GM19463 (cell line): Measurements from ENCODE around the gene ADAMTS10.
"Not testable (repeated sequence)": the region's sequence is repeated elsewhere in the genome, so short reads cannot be mapped to it uniquely, and the experiment has no call there.

Experiments
- ATAC-seq: cut with Tn5 transposase; IDR thresholded peaks from one replicate; pipeline ENCODE4 v1.9.1; 2021; ENCODE audit warnings: mild to moderate bottlenecking, moderate library complexity; ENCODE audit not compliant: unreplicated experiment

The ADAMTS10 gene

DNA sequence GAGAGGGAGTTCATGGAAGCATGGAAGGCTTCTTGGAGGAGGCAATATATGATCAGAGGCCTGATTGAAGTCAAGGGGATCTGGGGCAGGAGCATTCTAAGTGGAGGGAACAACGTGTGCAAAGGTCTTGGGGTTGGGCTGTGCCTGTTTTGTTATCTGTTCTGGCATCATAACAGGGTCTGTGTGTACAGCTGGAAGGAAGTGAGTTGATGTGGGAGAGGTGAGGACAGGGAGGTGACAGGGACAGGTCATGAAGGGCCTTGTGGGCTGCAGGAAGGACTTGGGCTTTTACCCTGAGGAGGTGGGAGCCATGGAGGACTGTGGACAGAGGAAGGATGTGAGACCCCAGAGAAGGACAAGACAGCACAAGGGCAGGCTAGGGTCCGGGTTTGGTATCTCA lies 18.7 kb upstream of the ADAMTS10 start:
- ATAC-seq = no peak

DNA sequence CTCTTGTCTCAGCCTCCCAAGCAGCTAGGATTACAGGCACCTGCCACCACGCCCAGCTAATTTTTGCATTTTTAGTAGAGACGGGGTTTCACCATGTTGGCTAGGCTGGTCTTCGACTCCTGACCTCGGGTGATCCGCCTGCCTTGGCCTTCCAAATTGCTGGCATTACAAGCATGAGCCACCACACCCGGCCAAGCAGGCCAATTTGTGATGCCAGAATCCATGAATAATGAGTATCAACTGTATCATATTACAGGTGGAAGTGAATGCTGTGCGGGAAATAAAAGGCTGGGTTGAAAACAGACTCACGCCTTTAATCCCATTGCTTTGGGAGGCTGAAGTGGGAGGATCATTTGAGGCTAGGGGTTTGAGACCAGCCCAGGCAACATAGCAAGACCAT lies 16.3 kb upstream of the ADAMTS10 start:
- ATAC-seq = no peak

DNA sequence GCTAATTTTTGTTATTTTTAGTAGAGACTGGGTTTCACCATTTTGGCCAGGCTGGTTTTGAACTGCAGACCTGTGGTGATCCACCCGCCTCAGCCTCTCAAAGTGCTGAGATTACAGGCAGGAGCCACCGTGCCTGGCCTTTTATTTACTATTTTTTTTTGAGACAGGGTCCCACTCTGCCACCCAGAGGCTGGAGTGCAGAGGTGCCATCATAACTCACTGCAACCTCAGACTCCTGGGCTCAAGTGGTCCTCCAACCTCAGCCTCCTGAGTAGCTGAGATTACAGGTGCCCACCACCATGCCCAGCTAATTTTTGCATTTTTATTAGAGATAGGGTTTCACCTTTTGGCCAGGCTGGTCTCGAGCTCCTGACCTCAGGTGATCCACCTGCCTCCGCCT lies 12.4 kb upstream of the ADAMTS10 start:
- ATAC-seq = not testable (repeated sequence)

DNA sequence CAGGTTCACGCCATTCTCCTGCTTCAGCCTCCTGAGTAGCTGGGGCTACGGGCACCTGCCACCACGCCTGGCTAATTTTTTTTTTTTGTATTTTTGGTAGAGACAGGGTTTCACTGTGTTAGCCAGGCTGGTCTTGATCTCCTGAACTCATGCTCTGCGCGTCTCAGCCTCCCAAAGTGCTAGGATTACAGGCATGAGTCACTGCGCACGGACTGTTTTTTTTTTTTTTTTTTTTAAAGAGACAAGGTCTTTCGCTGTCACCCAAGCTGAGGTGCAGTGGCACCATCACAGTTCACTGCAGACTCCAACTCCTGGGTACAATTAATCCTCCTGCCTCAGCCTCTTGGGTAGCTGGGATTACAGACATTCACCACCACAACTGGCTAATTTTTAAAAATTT lies 8.2 kb upstream of the ADAMTS10 start:
- no peak for ATAC-seq

DNA sequence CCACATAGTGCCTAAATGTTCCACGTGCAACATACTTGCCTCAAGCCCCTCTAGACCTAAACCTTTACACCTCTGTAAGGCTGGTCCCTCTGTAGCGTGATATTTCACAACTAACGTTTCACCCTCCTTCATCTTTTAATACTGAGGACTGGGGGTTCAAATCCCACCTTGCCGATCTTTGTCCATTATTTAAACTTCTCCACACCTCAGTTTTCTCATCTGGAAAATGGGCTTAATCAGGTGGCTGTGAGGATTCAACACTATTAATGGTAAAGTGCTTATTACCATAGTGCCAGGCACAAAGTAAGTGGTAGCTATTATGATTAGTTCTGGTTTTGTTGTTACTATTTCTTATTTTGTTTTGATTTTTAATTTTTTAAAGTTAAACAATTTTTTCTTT lies 7.5 kb upstream of the ADAMTS10 start:
- ATAC-seq = no peak

DNA sequence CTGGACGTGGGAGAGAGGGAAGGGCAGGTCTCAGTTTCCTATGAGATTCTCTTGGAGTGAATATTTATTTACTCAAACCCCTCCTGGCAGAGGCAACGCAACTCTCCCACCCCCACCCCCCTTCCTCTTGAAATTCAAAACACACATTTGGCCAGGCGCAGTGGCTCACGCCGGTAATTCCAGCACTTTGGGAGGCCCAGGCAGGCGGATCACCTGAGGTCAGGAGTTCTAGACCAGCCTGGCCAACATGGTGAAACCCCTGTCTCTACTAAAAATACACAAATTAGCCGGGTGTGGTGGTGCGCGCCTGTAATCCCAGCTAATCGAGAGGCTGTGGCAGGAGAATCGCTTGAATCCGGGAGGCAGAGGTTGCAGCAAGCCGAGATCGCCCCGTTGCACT lies 6.8 kb upstream of the ADAMTS10 start:
- not testable (repeated sequence) for ATAC-seq

DNA sequence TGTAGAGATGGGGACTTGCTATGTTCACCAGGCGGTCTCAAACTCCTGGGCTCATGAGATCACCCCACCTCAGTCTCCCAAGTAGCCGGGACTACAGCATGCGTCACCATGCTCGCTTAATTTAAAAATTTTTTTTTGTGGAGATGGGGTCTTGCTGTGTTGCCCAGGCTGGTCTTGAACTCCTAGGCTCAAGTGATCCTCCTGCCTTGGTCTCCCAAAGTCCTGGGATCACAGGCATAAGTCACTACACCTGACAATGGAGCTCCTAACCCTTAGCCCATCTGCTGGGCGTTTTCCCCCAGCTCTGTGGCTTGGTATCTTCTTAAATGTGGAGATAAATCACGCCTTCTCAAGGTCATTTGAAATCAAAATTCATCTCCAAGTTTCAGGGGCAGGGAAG lies 6.3 kb upstream of the ADAMTS10 start:
- no peak for ATAC-seq

DNA sequence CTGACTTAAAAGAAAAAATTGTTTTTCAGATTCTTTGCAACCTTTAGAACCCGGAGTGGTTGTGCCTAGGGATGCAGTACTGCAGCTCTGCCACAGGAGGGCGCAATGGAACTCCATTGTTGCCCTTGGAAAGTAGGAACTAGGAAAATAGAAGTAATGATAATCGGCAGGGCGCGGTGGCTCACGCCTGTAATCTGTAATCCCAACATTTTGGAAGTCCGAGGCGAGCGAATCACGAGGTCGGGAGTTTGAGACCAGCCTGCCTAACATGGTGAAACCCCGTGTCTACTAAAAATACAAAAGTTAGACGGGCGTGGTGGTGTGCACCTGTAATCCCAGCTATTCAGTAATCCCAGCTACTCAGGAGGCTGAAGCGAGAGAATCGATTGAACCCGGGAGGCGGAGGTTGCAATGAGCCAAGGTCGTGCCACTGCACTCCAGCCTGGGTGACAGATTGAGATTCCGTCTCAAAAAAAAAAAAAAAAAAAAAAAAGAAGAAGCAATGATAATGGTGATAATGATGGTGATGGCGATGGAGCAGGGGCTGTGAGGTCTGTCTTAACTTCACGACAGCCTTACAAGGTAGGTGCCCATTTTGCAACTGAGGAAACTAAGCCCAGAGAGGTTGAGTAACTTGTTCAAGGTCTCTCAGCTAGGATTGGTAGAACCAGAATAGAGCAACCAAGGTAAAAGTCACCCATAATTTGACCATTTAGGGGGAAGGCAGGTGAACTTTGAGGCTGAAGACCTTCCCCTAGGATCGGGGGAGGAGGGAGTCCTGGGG lies 5.5 kb upstream of the ADAMTS10 start:
- ATAC-seq = no peak

DNA sequence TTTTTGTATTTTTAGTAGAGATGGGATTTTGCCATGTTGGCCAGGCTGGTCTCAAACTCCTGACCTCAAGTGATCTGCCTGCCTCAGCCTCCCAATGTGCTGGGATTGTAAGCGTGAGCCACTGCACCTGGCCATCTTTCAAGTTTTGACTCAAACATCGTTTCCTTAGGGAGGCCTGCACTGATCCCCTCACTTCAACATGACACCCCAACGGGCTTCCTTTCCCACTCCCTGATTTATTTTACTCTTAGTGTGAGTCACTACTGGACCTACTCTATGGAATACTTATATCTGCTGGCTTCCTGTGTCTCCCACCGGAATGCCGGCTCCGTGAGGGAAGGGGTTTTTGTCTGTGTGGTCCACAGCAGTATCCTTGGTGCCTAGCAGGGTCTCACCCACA lies 4.5 kb upstream of the ADAMTS10 start:
- no peak for ATAC-seq

DNA sequence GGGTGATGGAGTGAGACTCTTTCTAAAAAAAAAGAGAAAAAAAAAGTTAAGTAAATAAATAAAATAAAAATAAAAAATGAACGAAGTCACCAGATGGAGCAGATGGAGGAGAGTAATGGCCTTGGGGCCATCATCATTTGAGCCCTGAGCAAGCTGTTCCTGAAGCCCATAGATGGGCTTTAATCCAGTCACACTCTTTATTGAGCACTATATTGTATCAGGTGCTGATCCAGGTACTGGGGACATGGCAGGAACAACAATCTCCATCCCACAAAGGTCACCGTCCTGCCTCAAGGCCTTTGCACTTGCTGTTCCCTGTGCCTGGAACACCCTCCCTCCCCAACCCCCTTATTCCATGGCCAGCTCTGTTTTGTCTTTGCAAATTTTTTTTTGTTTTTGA lies 3.9 kb upstream of the ADAMTS10 start:
- ATAC-seq = no peak

DNA sequence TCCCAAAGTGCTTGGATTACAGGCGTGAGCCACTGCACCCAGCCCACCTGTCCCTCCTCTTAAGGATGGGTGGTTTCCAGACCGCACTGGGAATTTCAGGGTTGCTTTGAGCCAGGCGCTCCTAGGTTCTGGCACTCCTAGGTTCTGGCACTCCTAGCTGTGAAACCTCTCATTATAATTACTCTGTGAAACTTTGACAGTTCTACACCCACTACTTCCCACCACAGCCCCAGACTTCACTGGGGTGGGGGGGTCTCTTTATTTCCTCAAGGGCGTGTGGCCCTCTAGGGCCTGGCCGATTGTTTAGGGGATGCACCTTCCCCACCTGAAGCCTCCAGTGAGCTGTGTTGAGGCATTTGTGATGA lies 2.3 kb upstream of the ADAMTS10 start:
- no peak for ATAC-seq

DNA sequence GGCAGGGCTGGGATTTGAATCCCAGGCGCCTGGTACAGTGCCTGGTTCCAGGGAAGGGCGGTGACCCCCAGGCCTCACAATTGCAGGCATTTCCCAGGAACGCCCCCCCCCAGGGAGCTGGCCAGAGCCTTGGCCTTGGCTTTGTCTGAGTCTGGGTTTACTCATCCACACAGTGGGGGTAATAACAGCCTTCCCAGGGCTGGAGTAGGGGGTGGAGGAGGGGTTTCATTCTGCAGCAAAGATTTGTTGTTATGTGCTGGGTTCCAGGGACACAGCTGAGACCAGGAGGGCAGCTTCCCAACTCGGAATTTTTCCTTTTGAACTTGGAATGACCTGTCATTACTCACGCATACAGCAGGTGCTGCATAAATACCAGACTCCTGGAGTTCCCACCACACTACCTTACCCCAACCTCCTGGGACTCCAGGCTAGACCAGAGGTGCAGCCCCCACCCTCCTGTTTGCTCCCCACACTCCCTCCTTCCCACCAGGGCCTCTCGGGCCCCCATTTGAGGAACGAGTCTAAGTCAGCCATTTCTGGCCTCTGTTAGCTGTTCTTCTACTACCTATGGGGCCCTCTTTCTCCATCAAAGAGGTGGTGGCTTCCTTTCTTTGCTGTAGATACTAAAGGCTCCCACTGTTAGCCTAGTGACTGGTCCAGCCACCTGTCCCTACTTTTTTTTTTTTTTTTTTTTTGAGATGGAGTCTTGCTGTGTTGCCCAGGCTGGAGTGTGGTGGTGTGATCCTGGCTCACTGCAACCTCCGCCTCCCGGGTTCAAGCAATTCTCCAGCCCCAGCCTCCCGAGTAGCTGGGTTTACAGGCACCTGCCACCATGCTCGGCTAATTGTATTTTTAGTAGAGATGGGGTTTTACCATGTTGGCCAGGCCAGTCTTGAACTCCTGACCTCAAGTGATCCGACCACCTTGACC lies 1.6 kb upstream of the ADAMTS10 start:
- ATAC-seq = no peak

DNA sequence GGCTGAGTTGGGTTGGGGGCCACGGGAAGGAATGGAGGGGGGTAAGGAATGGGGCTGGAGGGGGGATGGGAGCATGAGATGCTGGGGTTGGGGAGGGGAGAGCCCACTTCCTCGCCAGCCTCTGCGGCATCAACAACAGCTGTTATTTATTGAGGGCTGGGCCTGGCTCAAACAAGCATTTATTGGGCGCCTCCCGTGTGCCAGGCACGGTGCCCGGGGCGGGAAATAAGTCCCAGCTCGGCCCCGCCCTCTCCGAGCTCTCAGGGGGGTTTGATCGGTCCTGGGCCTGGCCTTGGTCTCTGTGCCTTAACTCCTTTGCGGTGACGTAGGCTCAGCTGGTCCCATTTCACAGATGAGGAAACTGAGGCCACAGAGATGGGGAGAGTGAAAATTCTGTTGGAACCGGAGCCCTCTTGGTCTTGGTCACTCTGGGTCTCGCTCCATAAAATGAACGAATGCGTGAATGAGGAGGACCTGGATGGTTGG lies 919 bp upstream of the ADAMTS10 start:
- no peak for ATAC-seq

DNA sequence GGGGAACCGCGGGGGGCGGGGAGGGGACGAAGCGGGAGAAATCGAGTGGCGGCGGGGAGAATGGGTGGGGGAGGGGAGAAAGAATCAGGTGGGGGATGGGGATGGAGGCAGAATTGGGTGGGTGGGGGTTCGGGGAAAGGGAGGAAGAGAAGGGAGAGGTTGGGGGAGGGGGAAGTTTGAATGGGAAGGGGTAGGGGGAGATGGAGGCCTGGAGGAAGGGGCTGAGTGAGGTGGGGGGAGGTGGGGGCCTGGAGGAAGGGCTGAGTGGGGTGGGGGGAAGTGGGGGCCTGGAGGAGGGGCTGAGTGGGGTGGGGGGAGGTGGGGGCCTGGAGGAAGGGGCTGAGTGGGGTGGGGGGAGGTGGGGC lies 403 bp upstream of the ADAMTS10 start:
- no peak for ATAC-seq

DNA sequence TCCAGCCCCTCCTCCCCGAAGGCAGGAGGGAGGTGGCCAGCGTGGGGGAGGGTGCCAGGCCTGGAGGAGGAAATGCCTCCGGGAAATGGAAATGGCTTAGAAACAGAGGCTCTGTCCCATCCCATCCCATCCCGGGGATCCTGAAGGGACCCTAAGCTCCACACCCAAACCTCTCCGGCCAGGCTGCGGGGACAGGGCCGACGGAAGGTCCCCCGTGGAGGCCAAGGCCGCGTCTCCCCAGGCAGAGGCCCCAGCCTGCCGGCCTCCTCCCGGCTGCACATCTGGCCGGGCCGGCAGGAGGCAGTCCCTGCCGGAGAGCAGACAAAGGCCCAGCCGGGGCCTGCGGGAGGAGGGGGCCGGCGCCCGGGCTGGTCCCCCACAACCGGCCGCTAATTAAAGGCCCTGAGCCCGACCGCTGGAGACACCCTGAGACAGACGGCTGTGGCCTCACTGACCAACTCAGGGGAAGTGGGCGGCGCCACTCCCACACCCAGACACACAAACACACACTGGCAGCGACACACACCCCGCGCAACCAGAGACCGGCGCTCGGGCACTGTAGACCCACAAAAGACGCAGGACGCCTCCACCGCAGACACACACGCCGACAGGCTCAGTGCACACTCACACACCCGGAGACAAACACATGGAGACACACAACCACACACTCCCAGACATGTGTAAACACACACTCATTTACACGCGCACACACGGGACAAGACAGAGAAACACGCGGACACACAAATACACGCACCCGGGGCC lies 1.1 kb downstream of the ADAMTS10 start:
- ATAC-seq = no peak

DNA sequence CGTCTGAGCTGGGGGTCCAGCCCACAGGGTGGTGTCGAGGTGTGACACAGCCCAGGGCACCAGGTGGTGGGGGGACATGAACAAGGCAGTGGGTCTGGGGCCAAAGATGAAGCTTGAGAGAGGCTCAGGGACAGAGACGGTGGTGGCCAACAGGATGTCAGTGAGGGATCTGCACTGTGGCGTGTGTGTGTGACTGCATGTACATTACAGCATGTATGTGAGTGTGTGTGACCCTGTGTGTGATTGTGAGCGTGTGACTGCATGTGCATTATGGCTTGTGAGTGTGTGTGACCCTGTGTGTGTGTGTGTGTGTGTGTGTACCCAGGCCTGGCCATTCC lies 1.6 kb downstream of the ADAMTS10 start:
- no peak for ATAC-seq

DNA sequence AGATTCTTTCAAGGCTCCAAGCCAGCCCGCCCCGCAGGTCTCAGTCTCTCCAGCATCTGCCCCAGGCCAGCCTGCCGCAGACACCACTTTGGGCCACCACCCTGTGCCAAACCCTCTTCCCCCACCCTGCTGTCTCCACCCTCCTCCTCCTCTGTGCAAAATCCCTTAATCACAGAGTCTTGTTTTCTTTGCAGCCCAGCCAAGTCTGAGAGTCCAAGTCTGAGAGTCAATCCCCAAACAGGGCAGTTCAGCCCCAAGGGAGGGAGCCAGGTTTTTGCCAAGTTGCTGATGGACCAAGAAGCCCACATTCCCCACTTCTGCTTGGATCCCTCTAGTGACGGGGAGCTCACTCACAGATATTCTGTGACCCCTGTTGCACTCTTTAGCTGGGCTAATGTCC lies 3.1 kb downstream of the ADAMTS10 start:
- no peak for ATAC-seq

DNA sequence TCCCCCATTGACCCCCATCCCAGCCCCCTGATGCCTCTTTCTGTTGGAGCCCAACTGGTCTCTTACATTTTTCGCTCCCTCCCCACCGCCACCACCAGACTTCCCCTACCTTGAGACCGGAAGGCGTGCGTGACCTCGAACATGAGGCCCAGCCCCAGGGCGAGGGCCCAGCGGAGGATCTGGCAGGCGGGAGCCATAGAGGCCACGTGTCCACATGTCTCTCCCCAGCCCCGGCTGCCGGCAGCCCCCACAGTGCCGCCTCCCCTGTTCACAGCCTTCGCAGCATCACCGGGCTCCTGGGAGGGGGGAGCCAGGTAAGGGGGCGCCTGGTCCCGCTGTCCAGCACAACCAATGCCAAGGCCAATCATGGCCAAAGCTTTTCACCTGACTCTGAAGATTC lies 5.0 kb downstream of the ADAMTS10 start:
- no peak for ATAC-seq

DNA sequence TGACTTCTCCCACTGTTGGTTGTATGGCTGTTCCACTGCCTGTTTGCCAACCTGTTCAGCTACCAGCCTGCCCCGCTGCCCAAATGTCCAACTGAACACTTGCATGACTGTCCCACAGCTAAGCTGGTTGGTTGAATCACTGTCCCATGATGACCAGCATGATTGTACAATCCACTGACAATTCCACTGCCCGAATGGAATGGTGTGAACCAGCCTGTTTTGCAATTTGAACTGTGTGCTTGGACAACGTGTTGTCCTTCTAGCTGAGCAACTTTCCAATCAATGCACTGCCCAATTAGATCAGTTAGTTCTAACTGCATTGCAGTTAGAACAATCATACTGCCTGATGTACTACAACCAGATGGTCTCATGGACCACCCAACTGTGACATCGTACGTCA lies 8.7 kb downstream of the ADAMTS10 start:
- ATAC-seq = no peak

DNA sequence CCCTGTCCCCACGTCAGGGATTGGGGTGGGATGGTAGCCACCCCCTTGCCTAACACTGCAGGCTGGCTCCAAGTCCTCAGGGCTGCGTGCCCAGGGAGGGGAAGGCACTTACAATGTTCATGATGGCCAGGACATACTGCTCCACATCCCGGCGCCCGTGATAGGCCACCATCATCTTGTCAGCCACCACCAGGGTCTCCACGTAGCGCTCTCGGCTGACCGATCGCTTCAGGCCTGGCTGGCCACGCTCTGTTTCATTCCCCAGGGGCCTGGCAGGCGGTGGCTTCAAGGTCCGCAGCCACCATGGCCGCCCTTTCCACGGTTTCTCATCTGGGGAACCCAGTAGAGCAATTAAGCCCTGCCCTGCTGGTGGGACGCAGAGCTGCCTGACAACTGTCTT lies 9.7 kb downstream of the ADAMTS10 start:
- ATAC-seq = no peak

DNA sequence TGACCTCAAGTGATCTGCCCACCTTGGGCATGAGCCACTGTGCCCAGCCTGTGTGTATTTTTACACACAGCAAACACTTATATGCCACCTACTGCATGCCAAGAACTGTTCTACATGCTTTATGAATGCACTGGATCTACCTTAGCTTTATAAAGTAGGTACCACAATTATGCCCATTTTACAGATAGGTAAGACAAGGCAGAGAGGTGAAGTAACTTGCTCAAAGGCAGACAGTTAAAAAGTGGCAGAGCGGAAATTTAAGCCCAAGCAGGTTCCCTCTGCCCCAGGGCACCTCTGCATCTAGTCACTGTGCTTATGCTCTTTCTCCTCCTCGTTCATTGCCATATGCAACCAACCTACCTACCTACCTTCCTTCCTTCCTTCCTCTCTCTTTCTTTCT lies 10.5 kb downstream of the ADAMTS10 start:
- ATAC-seq = no peak

DNA sequence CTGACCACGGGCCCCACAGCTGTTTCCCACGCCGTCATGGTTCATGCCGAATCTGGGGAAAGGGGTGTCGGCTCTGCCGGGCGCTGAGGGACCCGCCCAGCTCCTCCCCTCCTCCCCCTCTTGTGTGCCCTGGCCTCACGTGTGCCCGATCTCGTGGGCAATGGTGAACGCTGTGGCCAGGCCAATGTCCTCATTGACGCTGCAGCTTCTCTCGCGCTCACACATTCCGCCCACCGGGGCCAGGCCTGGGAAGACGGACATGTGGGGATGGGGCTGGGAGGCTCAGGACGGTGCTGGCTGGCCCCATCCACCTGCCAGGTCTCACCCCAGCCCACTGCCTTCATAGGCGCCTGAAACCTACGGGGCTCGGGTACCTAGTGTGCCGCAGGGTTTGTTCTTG lies 14.3 kb downstream of the ADAMTS10 start:
- ATAC-seq = no peak
